GM19324 (cell line): ENCODE measurements around the gene MAD2L2.

ENCODE experiments used
- ATAC-seq: cut with Tn5 transposase; IDR thresholded peaks from one replicate; pipeline ENCODE4 v1.9.1; 2021; ENCODE audit warnings: mild to moderate bottlenecking, moderate library complexity; ENCODE audit not compliant: unreplicated experiment, low FRiP score

Gene MAD2L2

DNA sequence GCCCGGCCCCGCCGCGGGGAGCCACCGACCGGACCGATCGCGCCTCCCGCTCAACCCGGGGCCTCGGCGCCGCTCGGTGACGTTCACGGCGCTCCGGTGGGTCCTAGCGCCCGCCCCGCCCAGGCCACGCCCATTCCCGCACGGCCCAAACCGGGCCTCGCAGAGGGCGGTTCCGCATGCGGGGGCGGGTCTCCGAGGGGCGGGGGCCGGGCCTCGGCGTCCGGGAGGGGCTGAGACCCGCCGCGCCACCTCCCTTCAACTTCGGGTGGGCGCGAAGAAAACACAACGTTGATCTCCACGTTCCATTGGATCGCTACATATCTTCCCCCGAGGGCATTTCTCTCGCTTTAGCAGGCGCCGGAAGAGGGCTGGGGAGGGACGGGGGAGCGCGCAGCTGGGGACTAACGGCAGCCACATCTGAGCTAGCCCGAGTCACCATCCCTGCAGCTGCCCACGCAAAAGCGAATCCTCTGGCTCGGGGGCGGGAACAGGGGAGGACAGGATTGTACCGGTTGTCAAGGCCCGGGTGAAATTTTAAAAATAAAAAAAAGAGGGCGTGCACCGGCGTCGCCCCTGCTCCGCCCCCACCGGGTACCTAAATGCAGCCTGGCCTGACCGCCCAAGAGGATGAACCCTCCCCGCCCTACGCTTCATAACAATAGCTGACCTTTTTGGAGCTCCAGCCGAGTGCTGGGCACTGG lies at the start of gene MAD2L2:
Gene MAD2L2 (minus strand): TSS at position 78 of the 701 bp plus-strand sequence. CDS start 547 bp downstream, outside the sequence.
- peak; percentile 86 for ATAC-seq

DNA sequence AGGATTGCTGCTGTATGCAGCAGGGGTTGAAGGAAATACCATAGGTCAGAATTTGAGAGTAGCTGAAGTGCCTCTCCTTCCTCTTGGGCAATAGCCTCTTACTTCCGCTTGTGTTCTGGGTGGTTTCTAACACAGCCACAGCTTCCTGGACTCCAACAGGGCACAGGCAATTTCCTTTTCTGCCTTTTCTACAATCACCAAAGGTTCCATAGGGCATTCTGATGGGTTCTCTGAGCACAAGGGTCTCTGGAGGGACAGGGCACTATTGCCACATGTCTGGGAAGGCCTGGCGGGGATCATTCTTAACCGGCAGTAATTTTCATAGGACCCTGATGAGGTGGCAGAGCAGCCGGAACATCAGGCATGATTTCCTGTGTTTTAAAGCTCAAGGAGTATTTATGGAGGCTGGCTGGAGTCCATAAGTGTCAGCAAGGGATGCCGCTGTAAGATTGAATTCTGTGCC lies 49.5 kb upstream of the MAD2L2 start:
- no peak for ATAC-seq

DNA sequence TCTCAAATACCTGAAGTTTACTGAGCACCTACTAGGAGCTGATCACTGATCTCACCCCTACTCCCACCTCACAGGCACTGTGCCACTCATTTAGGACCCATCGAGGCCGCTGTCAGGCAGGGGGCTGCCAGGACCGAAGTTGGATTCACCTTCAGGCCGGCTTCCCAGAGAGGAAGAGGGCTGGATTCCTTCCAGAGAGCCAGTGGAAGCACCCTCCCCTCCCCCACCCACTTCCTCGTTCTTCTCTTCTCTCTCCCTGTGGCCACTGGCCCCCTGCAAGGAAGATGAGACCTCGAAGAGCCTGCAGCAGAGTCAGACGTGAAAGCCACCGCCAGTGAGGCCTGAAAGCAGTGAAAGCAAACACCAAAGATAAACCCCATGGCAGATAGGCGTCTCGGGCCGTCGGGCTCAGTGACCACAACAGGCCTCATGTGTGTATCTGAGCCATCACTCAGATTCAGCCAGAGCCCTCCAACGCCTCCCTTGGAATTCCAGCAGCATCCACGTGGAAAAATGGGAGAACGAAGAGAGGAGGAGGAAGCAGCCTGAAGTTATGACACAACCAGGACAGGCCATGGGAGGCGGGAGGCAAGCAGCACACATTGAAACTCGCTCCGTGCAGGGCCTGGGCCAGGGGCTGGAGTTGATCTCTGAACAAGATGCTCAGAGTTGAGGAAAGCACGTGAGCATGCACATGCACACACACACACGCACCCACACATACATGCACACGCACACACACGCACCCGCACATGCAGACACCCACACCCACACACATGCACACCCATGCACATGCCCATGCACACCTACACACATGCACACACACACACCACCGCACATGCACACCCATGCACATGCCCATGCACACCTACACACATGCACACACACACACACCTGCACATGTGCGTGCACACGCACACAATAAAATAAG lies 48.8 kb upstream of the MAD2L2 start:
- no peak for ATAC-seq

DNA sequence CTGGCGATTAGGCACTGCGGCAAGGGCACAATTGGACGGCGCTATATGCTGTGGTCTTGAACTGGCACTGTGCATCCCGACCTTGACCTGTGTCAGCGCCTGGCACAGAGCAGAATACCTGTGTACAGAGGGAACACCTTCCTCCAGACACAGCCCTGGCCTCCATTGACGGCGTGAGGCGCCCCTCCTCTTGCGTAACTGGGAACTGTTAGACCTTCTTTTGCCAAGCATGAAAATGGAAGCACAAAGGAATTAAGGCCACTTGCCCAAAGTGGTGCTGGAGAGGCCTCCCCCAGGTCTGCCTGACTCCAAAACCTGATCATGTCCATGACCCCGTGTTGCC lies 48.2 kb upstream of the MAD2L2 start:
- ATAC-seq = no peak

DNA sequence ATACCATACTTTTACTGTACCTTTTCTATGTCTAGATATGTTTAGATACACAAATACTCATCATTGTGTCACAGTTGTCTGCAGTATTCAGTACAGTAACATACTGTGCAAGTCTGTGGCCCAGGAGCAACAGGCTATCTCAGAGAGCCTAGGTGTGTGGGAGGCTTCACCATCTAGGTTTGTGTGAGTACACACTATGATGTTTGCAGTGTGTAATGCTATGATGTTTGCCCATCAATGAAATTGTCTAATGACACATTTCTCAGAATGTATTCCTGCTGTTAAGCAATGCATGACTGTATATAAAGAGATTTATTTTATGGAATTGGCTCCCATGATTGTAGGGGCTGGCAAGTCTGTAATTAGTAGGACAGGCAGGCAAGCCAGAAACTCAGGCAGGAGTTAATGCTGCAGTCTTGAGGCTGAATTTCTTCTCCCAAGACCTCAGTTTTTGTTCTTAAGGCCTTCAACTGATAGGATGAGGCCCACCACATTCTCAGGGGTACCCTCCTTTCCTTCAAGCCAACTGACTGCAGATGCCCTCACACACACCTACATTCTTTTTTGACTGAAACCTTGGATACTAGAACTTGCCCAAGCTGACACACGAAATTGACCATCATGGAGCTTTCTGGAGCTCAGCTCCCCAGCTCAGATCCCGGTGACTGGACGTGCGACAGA lies 47.3 kb upstream of the MAD2L2 start:
- no peak for ATAC-seq

DNA sequence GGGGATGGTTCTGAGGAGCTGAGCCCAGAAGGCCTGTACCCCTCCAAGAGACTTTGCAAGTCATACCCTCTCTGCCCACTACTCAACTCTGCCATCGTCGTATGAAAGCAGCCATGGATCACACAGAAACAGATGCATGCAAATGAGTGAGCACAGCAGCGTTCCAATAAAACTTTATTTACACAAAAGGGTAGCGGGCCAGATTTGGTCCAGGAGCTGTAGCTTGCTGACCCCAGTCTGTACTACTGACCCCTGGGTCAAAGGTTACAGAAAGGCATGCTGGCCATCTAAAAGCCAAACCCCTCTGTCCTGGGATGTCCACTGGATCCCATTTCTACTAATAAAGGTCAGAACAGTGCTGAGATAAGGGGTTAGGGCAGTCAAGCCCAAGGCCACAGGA lies 46.2 kb upstream of the MAD2L2 start:
- no peak for ATAC-seq

DNA sequence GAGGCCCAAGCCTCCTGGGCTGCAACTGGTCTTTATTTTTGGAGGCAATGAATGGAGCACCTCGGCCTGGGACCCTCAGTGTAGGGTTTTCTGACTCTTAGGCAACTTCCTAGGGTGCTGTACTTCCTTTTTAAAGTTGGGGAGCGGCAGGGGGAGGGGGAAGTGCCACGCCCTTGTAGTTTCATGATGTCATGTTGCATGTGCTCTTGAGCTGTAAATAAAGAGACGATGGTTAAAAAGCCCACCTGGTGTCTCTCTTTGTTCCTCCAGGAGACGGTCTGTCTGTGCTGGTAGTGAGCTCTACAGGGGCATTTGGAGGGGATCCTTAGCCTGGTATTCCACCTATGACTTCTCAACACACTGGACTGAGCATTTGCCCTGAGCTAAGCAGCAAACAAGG lies 44.7 kb upstream of the MAD2L2 start:
- no peak for ATAC-seq

DNA sequence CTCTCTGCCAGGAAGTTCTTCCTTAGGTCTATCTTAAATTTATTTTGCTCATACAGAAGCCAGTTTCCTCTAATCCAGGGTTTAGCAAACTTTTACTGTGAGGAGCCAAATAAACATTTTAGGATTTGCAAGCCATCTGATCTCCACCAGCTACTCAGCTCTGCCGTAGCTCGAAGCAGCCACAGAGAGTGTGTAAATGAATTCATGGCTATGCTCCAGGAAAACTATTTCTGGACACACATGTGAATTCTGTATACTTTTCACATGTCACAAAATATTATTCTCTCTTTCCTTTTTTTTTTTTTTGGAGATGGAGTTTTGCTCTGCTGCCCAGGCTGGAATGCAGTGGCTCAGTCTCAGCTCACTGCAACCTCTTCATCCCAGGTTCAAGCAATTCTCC lies 41.6 kb upstream of the MAD2L2 start:
- ATAC-seq = no peak

DNA sequence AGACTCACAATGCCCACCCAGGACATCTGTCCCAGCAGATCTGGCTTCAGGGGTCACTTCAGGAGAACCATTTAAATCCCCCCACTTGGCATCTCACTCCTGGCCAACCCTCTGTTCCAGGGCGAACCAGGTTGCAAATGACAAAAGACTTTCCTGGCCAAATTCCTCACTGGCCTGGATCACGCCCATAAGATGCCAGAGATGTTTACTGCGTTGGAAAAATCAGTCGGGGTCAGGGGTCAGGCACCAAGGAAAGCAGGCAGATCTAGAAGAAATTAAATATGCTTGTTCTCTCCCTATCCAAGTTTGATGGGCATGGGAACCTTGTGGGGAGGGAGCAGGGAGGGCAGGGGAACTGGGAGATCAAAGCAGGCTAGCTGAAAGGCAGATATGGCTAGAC lies 40.4 kb upstream of the MAD2L2 start:
- no peak for ATAC-seq

DNA sequence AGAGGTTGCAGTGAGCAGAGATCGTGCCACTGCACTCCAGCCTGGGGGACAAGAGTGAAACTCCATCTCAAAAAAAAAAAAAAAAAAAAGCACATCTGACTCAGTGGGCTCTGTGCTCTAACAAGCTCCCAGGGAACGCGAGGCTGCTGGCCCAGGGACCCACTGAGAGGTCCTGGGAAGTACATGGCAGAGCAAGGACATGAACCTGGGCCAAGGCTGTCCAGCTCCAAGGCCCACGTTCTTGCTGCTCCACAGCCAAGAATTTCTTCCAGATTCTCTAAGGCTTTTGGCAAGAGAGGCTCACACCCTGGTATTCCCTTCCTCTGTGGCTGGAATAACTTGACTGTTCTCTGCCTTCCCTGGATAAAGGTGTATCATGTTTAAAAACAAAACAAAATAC lies 39.6 kb upstream of the MAD2L2 start:
- ATAC-seq = no peak

DNA sequence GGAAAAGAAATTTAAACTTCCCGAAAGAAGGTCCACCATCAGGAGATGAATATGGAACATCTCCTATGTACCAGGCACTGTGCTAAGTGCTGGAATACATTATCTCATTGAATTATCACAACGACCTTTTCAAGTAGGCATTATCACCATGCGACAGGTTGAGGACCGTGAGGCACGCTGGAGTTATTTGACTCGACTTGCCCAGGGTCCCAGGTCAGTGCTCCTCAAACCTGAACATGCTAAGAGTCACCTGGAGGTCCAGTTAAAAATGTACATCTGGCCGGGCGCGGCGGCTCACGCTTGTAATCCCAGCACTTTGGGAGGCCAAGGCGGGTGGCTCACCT lies 39.1 kb upstream of the MAD2L2 start:
- ATAC-seq = no peak

DNA sequence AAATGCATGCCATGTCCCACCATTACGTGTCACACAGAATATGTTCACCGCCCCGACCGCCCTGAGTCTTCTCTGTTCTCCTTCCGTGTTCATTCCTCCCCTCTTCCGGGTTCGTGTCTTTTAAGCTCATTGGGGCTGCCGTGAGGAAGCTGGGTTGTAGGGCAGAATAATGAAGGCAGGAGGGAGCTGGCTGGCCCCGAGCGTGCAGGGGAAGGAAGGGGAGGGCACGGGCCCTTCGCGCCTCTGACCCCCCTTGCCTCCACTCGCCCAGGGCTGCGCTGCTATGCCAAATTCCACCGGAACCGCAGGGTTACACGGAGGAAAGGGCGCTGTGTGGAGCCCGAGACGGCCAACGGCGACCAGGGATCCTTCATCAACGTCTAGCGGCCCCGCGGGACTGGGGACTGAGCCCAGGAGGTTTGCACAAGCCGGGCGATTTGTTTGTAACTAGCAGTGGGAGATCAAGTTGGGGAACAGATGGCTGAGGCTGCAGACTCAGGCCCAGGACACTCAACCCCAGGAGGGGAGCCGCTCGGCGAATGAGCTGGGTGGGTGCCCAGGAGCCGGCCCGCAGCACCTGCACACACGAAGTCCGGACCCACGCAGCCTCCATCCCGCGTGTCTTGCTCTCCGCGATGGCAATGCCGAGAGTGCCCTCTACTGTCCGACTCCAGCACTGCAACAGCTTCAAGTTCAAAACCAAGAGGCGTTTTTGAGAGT lies 38.5 kb upstream of the MAD2L2 start:
- no peak for ATAC-seq

DNA sequence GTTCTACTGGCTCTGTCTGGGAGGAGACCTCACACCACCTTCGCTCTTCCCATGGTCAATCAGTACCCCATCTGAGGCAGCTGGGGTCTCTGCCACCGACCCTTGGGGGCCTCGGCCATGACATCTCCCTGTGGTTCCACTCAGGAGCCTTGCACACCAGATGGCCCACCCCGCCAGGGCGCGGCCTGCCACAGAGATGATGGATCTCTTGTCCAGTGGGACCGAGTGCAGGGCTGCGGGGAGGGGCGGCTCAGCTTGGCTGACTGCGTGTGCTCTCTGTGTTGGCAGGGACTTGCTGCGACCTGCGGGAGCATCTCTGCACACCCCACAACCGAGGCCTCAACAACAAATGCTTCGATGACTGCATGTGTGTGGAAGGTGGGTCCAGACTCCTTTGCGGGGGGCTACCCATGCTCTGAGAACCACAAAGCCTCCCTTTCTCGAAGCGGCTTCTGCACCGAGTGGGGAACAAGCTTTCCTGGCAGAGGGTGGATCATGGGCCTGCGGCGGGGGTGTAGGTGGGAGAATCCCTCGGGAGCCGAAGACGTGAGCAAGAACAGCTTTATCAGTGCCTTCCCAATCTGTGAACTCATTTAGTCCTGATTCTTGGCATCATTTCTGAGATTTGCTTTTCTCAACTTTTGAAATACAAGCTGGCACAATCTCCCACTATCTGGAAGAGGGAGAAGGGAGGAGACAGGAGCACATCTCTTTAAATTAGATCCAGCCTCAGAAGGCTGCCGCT lies 34.1 kb upstream of the MAD2L2 start:
- no peak for ATAC-seq

DNA sequence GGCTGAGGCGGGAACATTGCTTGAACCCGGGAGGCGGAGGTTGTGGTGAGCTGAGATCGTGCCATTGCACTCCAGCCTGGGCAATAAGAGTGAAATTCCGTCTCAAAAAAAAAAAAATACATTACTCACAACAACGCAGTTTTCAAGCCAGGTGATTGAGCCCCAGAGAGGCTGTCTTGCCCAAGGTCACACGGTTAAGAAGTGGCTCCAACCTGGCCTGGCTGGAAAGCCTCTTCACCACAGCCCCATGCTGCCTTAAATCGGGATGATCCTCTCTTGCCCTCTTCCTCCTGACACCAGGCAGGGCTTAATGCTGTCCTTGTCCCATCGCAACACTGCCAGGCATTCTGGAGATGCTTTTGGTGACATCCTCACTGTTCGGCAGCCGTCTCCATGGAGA lies 32.1 kb upstream of the MAD2L2 start:
- no peak for ATAC-seq

DNA sequence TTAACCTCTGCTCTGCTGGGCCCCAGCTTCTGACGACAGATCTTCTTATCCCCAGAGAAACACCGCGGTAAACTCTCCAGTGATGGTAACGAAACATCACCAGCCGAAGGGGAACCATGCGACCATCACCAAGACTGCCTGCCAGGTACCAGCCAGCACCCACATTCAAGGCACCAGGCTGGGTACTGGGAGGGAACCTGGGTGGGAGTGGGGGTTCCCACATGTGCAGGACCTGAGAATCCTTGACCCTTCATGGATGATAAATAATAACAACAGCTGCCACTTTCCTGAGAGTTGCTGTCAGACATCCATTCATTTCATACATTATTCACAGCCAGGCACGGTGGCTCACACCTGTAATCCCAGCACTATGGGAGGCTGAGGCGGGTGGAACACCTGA lies 31.3 kb upstream of the MAD2L2 start:
- no peak for ATAC-seq

DNA sequence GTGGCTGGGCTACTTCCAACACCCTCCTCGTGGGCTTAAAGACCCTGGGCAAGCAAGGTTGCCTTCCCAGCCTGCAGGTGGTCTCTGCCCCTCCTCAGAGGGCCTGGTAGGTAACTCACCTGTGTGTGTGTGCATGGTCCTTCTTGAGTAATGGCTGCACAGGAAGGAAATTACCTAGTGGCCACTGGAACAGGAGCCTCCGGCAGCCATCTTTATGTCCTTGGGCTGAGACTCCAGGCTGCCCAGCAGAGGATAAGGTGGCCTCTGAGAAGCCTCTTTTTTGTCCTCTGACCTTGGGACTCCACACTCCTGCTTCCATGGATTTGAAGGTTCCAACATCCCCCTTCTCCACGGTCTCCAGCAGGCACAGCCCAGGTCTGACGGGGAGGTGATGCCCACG lies 30.5 kb upstream of the MAD2L2 start:
- no peak for ATAC-seq

DNA sequence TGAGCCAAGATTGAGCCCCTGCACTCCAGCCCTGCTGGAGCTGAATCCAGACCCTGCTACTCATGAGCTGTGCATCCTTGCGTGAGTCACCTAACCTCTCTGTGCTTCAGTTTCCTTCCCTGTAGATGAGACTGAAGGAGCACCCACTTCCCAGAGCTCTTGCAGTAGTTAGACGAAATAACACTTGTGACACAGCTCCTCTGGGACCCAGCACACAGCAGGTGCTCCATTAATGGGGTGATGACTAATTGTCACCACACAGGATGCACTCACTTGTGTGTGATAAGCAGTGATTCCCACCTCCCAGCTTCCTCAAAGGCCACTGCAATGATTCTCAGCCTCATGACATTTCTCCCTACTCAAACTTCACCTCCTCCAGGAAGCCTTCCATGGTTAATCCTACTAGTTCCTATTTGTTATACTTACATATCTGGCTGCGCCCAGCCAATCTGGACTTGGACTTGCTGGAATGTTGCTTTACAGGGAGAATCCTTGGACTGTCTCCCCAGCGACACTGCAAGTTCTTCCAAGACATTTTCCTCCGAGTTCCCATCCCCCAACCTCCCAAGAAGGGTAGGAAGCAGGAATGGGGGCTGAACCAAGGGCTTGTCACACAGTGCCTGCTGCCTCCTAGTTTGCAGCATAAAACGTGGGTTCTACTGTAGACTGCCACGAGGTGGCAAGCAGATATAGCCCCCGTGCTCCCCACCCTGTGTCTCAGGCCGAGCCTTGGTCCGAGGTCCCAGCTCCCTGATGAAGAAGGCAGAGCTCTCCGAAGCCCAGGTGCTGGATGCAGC lies 27.8 kb upstream of the MAD2L2 start:
- no peak for ATAC-seq

DNA sequence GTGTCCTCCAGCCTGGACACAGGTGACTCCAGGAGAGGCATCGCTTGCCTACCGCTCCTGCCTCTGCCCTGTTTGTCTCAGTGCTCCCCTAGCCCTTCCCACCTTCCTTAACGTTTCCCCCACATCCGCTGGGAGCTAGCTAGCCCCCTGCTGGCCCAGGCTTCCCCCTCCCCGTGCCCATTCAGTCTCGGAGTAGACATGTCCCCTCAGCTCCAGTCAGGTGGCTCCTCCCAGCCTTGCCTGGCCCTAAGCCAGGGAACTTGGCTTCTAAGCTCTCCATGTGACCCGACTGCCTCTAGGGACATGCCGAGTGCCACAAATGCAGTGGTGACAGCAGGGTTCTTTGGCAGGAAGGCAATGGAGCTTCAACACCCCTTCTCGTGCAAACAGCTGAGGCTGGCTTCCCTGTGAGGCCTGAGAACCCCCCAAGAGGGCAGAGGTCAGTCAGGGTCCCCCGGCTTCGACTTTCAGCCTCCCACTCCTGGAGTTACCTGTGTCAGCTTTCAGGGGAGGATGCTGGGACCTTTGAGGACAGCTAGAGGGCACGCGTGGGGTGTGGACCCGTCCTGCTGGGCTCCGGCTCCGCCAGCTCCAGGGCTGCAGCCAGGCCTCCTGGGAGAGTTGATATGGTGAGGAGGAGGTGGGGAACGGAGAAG lies 26.8 kb upstream of the MAD2L2 start:
- ATAC-seq = no peak

DNA sequence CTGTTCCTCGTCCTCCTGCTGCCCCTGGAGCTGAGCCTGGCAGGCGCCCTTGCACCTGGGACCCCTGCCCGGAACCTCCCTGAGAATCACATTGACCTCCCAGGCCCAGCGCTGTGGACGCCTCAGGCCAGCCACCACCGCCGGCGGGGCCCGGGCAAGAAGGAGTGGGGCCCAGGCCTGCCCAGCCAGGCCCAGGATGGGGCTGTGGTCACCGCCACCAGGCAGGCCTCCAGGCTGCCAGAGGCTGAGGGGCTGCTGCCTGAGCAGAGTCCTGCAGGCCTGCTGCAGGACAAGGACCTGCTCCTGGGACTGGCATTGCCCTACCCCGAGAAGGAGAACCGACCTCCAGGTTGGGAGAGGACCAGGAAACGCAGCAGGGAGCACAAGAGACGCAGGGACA lies 25.3 kb upstream of the MAD2L2 start:
- ATAC-seq = no peak
